Activated CD4-positive, alpha-beta T cell treated with anti-CD3 and anti-CD28 coated beads, Interleukin-2, Interleukin-4, amounts not matched to agents 100 ng/mL and 50 ng/mL, durations not matched to agents 16 hours and 8 hours (primary cell): ENCODE data around the gene AGPAT2.

ENCODE experiments used
- DNase-seq: peaks from one replicate; pipeline ENCODE4 v3.0.0-alpha.2; 2020; ENCODE audit warnings: low spot score

AGPAT2 gene

GRCh38 chr9:136673088-136673974 lies 13.9 kb downstream of the AGPAT2 start:
- DNase-seq: no peak

- DNase-seq: no peak
Measured at GRCh38 chr9:136672431-136673087, 14.7 kb downstream of the AGPAT2 start.

DNA sequence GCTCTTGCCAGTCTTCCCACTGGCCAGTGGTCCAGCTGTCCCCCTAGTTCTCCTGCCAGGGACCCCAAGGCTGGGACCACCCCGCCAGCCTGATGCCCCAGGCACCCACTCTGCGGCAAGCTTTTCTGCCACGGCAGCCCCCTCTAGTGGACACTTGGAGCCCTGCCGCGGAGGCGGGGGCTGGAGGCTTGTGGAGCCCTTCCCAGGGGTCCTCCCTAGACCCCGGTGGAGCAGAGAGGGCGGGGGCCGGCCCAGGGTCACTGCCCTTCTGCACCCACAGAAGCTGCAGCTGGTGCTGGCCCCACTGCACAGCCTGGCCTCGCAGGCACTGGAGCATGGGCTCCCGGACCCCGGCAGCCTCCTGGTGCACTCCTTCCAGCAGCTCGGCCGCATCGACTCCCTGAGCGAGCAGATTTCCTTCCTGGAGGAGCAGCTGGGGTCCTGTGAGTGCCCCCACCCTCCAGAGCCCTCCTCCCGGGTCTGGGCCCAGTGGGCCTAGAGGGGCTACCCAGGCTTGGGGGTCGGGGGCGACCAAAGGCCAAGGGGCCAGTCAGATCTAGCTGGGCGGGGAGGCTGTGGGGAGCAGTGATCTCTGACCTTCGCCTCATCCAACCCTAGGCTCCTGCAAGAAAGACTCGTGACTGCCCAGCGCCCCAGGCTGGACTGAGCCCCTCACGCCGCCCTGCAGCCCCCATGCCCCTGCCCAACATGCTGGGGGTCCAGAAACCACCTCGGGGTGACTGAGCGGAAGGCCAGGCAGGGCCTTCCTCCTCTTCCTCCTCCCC lies 15.4 kb downstream of the AGPAT2 start:
- DNase-seq: no peak

GRCh38 chr9:136671254-136671614 lies 16.0 kb downstream of the AGPAT2 start:
- DNase-seq: no peak

DNA sequence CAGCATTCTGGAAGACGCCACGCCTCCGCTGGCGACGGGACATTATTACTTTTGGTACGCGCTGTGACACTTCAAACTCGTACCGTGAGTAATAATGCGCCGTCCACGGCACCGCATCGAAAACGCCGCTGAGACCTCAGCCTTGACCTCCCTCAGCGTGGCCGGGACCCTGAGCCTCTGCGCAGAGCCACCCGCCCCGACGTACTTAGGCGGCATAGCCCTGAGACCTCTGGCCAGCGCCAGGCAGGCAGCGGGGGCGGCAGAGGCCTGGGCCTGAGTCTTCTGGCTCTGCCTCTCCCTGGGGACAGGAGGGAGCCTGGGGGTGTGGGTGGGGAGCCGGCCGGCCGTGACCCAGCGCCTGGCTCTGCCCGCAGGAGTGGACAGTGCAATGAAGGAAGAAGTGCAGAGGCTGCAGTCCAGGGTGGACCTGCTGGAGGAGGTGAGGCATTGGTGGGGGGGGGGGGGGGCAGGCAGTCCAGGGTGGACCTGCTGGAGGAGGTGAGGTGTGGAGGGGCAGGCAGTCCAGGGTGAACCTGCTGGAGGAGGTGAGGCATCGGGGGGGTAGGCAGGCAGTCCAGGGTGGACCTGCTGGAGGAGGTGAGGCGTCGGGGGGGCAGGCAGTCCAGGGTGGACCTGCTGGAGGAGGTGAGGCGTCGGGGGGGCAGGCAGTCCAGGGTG lies 16.5 kb downstream of the AGPAT2 start:
- DNase-seq: no peak

DNA sequence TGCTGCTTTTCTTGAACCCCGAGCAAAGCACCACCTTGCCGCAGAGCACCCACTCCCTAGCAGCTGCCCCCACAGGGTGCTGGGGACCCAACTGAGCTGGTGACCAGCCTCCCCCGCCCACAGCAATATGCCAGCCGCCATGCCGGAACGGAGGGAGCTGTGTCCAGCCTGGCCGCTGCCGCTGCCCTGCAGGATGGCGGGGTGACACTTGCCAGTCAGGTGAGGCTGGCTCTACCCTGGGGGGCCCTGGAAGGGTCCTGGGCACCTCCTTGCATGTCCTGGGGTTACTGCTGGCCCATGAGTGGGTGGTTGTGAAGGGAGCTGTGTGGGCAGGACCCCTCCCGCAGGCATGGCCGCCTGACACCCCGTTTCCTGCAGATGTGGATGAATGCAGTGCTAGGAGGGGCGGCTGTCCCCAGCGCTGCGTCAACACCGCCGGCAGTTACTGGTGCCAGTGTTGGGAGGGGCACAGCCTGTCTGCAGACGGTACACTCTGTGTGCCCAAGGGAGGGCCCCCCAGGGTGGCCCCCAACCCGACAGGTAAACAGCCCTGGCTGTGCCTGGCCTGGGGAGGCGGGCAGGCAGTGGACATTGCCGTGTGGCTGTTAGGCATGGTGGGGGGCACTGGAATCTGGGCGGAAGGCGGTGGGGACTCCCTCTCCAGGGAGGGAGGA lies 17.3 kb downstream of the AGPAT2 start:
- DNase-seq: no peak

DNA sequence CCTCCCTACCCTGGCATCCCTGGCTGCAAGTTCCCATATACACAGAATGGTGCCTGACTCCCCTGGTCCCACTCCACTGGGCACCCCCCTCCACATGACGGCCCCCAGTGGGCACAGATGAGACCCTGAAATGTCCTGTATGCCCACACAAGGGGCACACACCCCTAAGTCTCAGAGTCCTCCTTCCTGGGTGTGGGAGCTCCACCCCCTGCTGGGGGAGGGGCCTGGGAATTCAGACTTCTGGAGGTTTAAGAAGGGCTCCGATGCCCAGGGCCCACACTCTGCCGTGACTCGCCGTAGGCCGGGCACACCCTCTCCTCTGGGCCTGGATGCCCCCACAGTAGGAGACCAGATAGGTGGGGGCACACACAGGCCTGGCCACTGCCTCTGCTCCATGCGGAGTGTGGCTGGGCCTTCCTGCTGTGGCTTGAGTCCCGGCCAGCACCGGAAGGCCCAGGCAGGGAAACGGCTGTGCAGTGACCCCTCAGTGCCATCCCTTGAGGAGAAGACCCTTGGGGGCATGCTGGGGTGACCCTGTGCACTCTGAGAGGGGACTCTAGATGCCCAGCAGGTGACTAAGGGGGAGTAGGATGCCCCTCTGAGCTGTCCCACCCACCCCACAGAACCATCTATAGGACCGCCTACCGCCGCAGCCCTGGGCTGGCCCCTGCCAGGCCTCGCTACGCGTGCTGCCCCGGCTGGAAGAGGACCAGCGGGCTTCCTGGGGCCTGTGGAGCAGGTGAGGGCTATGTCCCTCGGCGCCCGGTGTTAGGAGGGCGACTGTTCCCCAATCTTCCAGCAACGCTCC lies 18.1 kb downstream of the AGPAT2 start:
- no peak for DNase-seq

DNA sequence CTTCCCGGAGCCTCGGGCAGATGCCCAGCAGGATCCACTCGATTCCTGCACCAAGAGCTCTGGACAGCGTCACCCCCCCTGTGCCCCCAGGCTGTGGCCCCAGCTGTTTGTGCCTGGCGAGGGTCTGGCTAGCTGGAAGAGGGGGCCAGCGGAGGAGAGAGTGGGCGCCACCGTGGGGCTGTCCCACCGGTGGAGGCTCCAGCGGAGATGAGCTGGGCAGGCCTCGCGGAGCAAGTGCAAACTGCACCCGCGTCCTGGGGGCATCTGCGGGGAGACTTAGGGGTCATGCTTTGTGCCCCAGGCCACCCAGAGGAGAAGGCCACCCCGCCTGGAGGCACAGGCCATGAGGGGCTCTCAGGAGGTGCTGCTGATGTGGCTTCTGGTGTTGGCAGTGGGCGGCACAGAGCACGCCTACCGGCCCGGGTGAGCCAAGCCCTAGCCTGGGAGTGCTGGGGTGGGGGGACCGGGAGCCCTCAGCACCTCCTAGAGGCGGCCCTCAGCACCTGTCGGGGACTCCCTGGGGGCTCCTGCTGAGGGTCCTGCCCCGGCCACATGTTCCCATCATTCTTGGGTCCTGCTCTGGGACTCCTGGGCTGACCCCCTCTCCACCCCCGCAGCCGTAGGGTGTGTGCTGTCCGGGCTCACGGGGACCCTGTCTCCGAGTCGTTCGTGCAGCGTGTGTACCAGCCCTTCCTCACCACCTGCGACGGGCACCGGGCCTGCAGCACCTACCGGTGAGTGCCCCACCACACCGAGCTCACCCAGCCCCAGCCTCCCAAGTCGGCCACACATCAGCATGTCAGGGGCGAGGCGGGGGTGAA lies 19.1 kb downstream of the AGPAT2 start:
- DNase-seq: no peak

DNA sequence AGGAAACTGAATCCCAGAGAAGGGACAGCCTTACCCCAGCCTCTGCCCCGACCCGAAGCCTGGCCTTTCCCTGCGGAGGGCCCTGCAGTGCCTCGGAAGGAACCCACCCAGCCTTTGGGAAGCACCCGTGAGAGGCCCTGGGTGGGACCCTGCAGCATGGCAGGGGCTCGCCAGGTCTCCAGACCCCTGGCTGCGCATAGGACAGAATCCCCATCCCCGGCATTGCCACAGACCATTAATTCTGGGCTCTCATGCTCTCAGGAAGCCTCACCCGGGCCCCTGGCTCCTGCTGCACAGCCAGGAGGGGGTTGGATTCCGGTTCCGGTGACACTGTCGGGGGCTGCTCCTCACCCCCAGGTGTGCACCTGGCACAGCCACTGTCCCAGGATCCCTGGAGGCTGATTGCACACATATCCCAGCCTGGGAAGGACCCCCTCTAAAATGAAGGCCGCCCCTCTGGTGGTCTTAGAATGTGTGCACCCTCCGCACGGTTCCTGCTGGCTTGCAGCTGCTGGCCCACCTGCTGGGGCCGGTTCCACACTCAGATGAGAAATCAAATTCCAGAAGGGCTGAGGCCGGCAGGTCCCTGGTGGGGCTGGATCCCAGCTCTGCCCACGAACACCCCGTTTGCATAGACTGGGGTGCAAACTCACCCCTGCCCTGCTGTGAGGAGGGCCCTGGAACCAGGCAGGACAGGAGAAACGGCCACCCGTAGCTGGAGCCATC lies 19.9 kb downstream of the AGPAT2 start:
- no peak for DNase-seq

DNA sequence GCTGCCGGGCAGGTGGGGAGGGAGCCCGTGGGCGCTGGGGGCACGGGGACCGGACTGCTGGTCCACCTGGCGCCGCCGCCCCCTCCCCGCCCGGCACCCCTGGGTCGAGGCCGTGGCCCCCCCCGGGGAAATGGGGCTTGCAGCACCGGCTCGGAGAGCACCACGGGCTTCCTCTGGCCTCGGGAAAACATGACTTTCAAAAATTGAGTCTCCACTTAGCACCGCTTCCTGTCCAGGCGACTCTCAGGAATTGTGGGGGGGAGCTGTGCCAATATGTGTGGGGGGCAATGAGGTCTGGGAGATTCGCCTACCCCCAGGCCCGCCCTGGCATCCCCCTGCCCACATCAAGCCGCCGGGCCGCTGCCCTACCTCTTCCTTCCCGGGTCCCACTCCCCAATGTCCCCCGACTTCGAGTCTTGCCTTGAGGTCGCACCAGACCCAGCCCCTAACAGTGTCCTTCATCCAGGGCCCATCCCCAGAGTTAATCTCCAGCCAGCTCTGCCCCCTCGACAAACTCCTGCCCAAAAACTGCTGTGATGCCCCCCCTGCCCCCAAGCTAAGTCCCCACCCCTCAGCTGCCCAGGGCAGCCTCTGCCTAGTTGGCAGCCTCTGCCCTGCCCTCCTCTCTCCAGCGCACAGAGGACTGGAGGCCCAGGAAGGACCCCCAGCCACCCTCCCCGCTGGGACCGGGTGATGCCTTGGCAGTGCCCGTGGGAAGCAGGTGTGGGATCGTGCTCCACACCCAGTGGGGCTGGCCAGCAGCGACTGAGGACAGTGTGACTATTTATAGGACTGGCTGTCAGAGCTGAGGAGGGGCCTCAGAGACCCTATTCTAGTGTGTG lies 20.7 kb downstream of the AGPAT2 start:
- DNase-seq: no peak

- no peak for DNase-seq
Measured at GRCh38 chr9:136665704-136666371, 21.4 kb downstream of the AGPAT2 start.

DNA sequence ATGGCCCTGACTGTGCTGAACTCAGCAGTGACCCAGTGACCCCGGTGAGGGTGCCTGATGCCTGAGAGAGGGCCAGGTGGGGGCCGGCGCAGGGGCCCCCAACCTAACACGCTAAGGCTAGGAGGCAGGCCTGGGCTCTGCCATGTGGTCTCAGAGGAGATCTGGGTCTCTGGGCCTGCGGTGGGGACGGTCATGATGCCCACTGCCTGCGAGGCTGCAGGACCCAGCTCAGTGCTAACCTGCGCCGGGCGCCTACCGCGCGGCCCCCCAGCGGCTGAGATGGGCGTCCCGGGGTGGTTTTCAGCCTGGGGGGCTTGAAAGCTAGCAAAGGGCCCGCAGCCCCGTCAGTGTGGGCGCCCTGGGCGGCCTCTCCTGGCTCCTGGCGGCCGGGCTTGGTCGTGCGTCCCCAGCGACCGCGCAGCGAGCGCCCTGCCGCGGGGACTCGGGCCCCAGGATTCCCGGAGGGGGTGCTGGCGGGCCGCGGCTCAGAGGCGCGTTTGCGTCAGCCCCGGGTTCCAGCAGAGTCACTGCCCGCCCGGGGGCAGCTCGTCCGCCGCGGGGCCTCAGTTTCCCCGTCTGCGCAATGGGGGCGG lies 22.1 kb downstream of the AGPAT2 start:
- DNase-seq: no peak

- DNase-seq: no peak
Measured at GRCh38 chr9:136664000-136664915, 23.0 kb downstream of the AGPAT2 start.

DNA sequence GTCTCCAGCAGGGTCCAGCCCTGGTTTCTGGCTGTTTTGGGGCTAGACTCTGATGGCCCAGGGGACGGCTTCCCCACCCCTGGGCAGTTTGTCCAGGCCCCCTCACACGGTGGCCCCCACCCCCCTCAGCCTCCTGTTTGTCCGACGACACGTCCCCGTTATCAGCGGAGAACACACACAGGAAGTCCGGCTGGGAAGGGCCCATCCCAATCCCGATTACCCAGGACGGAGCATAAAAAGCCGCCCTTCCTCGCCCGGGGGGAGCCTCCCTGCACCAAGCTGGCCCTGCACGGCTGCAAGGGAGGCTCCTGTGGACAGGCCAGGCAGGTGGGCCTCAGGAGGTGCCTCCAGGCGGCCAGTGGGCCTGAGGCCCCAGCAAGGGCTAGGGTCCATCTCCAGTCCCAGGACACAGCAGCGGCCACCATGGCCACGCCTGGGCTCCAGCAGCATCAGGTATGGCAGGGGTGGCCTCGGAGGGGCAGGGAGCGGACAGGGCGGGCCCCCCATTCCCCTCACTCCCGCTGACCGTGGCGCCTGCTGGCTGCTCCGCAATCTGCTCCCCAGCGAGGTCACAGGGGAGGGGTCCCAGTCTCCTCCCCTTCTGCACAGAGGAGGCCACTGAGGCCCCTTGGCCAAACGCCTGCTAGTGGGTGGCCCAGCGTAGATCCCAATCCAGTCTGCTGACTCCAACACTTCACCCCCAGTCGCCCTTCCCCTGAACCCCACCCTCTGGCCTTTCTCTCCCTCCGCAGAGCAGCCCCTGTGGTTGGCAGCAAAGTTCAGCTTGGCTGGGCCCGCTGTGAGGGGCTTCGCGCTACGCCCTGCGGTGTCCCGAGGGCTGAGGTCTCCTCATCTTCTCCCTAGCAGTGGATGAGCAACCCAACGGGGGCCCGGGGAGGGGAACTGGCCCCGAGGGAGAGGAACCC lies 24.3 kb downstream of the AGPAT2 start, which contains the start of gene EGFL7:
Gene EGFL7 (plus strand): TSS at position 261 of the 926 bp plus-strand sequence. CDS start 5,367 bp downstream, outside the sequence.
- no peak for DNase-seq

DNA sequence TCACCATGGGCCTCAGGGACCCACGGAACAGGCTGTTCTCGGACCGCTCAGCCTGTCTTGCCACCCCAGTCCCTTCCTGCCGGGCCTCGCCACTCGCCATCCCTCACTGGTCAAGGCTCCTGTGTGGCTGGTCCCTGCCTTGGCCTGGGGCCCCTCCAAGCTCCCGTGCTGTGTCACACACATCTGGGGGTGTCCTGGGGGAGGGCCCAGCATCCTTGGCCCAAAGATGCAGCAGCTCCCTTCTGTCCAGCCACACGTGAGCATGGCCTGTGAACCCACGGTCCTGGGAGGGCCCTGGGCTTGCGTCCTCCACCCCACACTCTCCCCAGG lies 25.0 kb downstream of the AGPAT2 start:
- DNase-seq: no peak
